Liver (tissue), 9 donors: ENCODE measurements around the gene APPL2. TPM values are rescaled to one million over a fixed set of nuclear protein-coding genes. Genes with fewer than 3 reads are reported as not detected.

Experiments used
- DNase-seq: peaks from one replicate; pipeline ENCODE4 v3.0.0-alpha.2; 2017; ENCODE audit warnings: low spot score
- H3K27ac ChIP-seq, 2 donors: one replicate each; pipeline ENCODE4 v1.7.0; 2013; ENCODE audit warnings: inconsistent platforms in 2 of 2, low read length in 2 of 2, control low read depth in 1 of 2, low read depth in 1 of 2, mild to moderate bottlenecking in 1 of 2
- H3K27me3 ChIP-seq, 4 donors: one replicate each; pipeline versions ENCODE4 v1.6.1 to v1.7.0; 2013; ENCODE audit warnings: low read length in 3 of 4, inconsistent platforms in 1 of 4, mild to moderate bottlenecking in 1 of 4, moderate library complexity in 1 of 4; ENCODE audit not compliant: control insufficient read depth in 4 of 4, insufficient read depth in 4 of 4
- H3K36me3 ChIP-seq, 4 donors: one replicate each; pipeline versions ENCODE4 v1.6.1 to v1.7.0; 2013; ENCODE audit warnings: low read length in 3 of 4, mild to moderate bottlenecking in 3 of 4, low read depth in 1 of 4, moderate library complexity in 1 of 4; ENCODE audit not compliant: control insufficient read depth in 4 of 4, insufficient read depth in 3 of 4
- H3K4me1 ChIP-seq, 4 donors: one replicate each; pipeline versions ENCODE4 v1.6.1 to v1.7.0; 2013; ENCODE audit warnings: low read length in 3 of 4, mild to moderate bottlenecking in 3 of 4, moderate library complexity in 1 of 4; ENCODE audit not compliant: control insufficient read depth in 4 of 4, insufficient read depth in 4 of 4
- H3K4me3 ChIP-seq, 3 donors: one replicate each; pipeline versions ENCODE4 v1.6.1 to v1.7.0; 2013; ENCODE audit warnings: low read length in 3 of 3, control low read depth in 1 of 3, low read depth in 1 of 3, mild to moderate bottlenecking in 1 of 3
- H3K9ac ChIP-seq, 2 donors: one replicate each; pipeline ENCODE4 v1.7.0; 2013; ENCODE audit warnings: low read length in 2 of 2, mild to moderate bottlenecking in 2 of 2, moderate library complexity in 2 of 2, control low read depth in 1 of 2, low read depth in 1 of 2
- H3K9me3 ChIP-seq, 4 donors: one replicate each; pipeline versions ENCODE4 v1.6.1 to v1.7.0; 2013; ENCODE audit warnings: low read length in 3 of 4; ENCODE audit not compliant: control insufficient read depth in 4 of 4
- EGR1 ChIP-seq, 2 donors: IDR thresholded peaks; 2 replicates each; pipeline ENCODE4 v1.6.1; 2016 to 2018; ENCODE audit warnings: antibody characterized with exemption in 2 of 2, low read depth in 2 of 2
- FOXA1 ChIP-seq: IDR thresholded peaks from 2 replicates; pipeline ENCODE4 v1.6.1; 2016; ENCODE audit warnings: antibody characterized with exemption
- FOXA2 ChIP-seq: IDR thresholded peaks from 2 replicates; pipeline ENCODE4 v1.6.1; 2016; ENCODE audit warnings: antibody characterized with exemption
- GABPA ChIP-seq, 2 donors: IDR thresholded peaks in 1 of 2; conservative IDR thresholded peaks in 1 of 2; 2 replicates each; pipeline ENCODE4 v1.6.1; 2016; ENCODE audit warnings: antibody characterized with exemption in 2 of 2, mild to moderate bottlenecking in 1 of 2, moderate library complexity in 1 of 2
- HNF4A ChIP-seq, 2 donors: conservative IDR thresholded peaks; 2 replicates each; pipeline ENCODE4 v1.6.1; 2016; ENCODE audit warnings: antibody characterized with exemption in 2 of 2, mild to moderate bottlenecking in 2 of 2
- HNF4G ChIP-seq: IDR thresholded peaks from 2 replicates; pipeline ENCODE4 v1.6.1; 2016; ENCODE audit warnings: antibody characterized with exemption
- JUND ChIP-seq, 2 donors: IDR thresholded peaks; 2 replicates each; pipeline ENCODE4 v1.6.1; 2016; ENCODE audit warnings: antibody characterized with exemption in 2 of 2
- NR2F2 ChIP-seq: IDR thresholded peaks from 2 replicates; pipeline ENCODE4 v1.6.1; 2016; ENCODE audit warnings: antibody characterized with exemption
- RAD21 ChIP-seq, 2 donors: IDR thresholded peaks; 2 replicates each; pipeline ENCODE4 v1.6.1; 2016; ENCODE audit warnings: antibody characterized with exemption in 2 of 2, mild to moderate bottlenecking in 2 of 2
- RXRA ChIP-seq, 2 donors: IDR thresholded peaks; 2 replicates each; pipeline ENCODE4 v1.6.1; 2017 to 2018; ENCODE audit warnings: antibody characterized with exemption in 2 of 2, mild to moderate bottlenecking in 1 of 2
- SP1 ChIP-seq: IDR thresholded peaks from 2 replicates; pipeline ENCODE4 v1.6.1; 2018; ENCODE audit warnings: antibody characterized with exemption, mild to moderate bottlenecking
- TAF1 ChIP-seq: conservative IDR thresholded peaks from 2 replicates; pipeline ENCODE4 v1.6.1; 2016; ENCODE audit warnings: antibody characterized with exemption, mild to moderate bottlenecking
- YY1 ChIP-seq: IDR thresholded peaks from 2 replicates; pipeline ENCODE4 v1.6.1; 2016; ENCODE audit warnings: antibody characterized with exemption, mild to moderate bottlenecking
- WGBS: extraction: QIAGEN DNeasy Blood & Tissue Kit; methylation state at CpG from one replicate; pipeline ENCODE4 v1.1.7; 2013; 5-methylcytosine and 5-hydroxymethylcytosine counted together
- polyA plus RNA-seq, 2 donors: library from polyadenylated mRNA; stranded (reverse) in 1 of 2; unstranded in 1 of 2; fragments of 200-250 nt in 1 of 2; fragments of >200 nt in 1 of 2; fragmentation: Nextera tagmentation in 1 of 2; extraction: Ambion mirVana in 1 of 2; gene quantifications; one replicate each; pipeline versions ENCODE4 v1.2.1 to v1.2.3, GENCODE V29; 2013 to 2015
- total RNA-seq, 2 donors: library from RNA; depleted of rRNA; stranded (reverse); fragments of >200 nt; gene quantifications; one replicate each; pipeline ENCODE4 v1.2.3, GENCODE V29; 2014
- TF ChIP-seq, protein P1 (sequence below): fragments of 150-350 bp; IDR thresholded peaks from 2 replicates; pipeline ENCODE4 v1.5.1; 2017; ENCODE audit warnings: improper control_type of control experiment, low read depth, low read length; ENCODE audit not compliant: missing input control
- TF ChIP-seq, protein P2 (sequence below): IDR thresholded peaks from 2 replicates; pipeline ENCODE4 v1.6.1; 2016; ENCODE audit warnings: antibody characterized with exemption, mild to moderate bottlenecking
- TF ChIP-seq, protein P3 (sequence below): IDR thresholded peaks from 2 replicates; pipeline ENCODE4 v1.6.1; 2016; ENCODE audit warnings: antibody characterized with exemption
- TF ChIP-seq, protein P4 (sequence below): IDR thresholded peaks from 2 replicates; pipeline ENCODE4 v1.6.1; 2016; ENCODE audit warnings: antibody characterized with exemption
- TF ChIP-seq, protein P5 (sequence below): IDR thresholded peaks from 2 replicates; pipeline ENCODE4 v1.6.1; 2016; ENCODE audit warnings: antibody characterized with exemption
- donor health status: healthy.
- donor health status: healthy.
- donor health status: healthy.
- donor health status: healthy.
- donor health status: healthy.

Gene APPL2, protein sequence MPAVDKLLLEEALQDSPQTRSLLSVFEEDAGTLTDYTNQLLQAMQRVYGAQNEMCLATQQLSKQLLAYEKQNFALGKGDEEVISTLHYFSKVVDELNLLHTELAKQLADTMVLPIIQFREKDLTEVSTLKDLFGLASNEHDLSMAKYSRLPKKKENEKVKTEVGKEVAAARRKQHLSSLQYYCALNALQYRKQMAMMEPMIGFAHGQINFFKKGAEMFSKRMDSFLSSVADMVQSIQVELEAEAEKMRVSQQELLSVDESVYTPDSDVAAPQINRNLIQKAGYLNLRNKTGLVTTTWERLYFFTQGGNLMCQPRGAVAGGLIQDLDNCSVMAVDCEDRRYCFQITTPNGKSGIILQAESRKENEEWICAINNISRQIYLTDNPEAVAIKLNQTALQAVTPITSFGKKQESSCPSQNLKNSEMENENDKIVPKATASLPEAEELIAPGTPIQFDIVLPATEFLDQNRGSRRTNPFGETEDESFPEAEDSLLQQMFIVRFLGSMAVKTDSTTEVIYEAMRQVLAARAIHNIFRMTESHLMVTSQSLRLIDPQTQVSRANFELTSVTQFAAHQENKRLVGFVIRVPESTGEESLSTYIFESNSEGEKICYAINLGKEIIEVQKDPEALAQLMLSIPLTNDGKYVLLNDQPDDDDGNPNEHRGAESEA
- total RNA-seq, result 10 to 100 TPM; 18.3 to 21.2 TPM
- polyA plus RNA-seq, result 1 to 10 TPM; 7.1 TPM

DNA sequence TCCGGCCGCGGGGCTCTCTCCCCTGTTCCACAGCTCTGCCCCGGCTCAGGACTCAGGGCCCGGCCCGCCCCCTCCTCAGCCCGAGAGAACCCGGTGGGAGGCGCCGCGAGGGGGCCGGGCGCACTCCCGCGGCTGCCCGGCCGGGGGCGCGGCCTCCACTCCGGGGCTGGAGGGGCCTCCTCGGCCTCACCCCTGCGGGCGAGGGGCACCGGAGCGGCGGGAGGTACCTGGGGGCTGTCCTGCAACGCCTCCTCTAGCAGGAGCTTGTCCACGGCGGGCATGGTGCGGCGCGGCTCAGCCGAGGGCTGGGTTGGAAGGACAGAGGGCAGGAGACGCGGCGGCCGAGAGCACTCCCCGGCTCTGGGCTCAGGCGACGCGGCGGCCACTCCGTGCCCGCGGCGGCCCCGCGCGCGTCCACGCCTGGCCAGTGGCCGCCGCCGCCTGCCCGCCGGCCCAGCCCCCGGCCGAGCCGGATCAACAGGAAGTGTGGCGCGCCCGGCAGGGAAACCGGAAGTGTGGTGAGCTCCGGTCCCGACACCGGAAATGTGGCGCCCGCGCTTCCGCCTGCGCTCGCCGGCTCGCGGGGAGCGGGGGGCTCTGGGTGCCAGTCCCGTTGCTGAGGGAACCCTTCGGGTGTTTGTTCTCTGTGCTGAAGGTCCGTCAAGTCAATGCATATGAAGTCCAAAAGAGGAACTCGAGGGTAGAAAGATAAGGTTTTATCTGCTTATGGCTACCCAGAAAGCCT lies at the start of gene APPL2:
Gene APPL2 (minus strand): TSS at position 443 of the 745 bp plus-strand sequence. CDS start 162 bp downstream, at position 281.
- H3K4me3 ChIP-seq, result peak within 1 kb of the TSS; percentile 82 to 98 (median 96)
- H3K9me3 ChIP-seq, result no peaks in the 10 kb centered on the region
- no peaks in the 10 kb centered on the region for H3K27me3 ChIP-seq
- TF ChIP-seq, protein P1, sequence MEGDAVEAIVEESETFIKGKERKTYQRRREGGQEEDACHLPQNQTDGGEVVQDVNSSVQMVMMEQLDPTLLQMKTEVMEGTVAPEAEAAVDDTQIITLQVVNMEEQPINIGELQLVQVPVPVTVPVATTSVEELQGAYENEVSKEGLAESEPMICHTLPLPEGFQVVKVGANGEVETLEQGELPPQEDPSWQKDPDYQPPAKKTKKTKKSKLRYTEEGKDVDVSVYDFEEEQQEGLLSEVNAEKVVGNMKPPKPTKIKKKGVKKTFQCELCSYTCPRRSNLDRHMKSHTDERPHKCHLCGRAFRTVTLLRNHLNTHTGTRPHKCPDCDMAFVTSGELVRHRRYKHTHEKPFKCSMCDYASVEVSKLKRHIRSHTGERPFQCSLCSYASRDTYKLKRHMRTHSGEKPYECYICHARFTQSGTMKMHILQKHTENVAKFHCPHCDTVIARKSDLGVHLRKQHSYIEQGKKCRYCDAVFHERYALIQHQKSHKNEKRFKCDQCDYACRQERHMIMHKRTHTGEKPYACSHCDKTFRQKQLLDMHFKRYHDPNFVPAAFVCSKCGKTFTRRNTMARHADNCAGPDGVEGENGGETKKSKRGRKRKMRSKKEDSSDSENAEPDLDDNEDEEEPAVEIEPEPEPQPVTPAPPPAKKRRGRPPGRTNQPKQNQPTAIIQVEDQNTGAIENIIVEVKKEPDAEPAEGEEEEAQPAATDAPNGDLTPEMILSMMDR, result peak; percentile 28
- peak; percentile 34 for TF ChIP-seq SP1
- peak in 1 of 2 donors; percentile 6 for TF ChIP-seq RAD21 (IDR thresholded peaks at IDR 0.05)
- TF ChIP-seq JUND (IDR thresholded peaks at IDR 0.05), result no peak
- TF ChIP-seq, protein P2, sequence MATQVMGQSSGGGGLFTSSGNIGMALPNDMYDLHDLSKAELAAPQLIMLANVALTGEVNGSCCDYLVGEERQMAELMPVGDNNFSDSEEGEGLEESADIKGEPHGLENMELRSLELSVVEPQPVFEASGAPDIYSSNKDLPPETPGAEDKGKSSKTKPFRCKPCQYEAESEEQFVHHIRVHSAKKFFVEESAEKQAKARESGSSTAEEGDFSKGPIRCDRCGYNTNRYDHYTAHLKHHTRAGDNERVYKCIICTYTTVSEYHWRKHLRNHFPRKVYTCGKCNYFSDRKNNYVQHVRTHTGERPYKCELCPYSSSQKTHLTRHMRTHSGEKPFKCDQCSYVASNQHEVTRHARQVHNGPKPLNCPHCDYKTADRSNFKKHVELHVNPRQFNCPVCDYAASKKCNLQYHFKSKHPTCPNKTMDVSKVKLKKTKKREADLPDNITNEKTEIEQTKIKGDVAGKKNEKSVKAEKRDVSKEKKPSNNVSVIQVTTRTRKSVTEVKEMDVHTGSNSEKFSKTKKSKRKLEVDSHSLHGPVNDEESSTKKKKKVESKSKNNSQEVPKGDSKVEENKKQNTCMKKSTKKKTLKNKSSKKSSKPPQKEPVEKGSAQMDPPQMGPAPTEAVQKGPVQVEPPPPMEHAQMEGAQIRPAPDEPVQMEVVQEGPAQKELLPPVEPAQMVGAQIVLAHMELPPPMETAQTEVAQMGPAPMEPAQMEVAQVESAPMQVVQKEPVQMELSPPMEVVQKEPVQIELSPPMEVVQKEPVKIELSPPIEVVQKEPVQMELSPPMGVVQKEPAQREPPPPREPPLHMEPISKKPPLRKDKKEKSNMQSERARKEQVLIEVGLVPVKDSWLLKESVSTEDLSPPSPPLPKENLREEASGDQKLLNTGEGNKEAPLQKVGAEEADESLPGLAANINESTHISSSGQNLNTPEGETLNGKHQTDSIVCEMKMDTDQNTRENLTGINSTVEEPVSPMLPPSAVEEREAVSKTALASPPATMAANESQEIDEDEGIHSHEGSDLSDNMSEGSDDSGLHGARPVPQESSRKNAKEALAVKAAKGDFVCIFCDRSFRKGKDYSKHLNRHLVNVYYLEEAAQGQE, result peak; percentile 48
- TF ChIP-seq NR2F2, result no peak
- TF ChIP-seq, protein P3, sequence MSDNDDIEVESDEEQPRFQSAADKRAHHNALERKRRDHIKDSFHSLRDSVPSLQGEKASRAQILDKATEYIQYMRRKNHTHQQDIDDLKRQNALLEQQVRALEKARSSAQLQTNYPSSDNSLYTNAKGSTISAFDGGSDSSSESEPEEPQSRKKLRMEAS, result peak; percentile 31
- no peak for TF ChIP-seq HNF4G
- TF ChIP-seq, protein P4, sequence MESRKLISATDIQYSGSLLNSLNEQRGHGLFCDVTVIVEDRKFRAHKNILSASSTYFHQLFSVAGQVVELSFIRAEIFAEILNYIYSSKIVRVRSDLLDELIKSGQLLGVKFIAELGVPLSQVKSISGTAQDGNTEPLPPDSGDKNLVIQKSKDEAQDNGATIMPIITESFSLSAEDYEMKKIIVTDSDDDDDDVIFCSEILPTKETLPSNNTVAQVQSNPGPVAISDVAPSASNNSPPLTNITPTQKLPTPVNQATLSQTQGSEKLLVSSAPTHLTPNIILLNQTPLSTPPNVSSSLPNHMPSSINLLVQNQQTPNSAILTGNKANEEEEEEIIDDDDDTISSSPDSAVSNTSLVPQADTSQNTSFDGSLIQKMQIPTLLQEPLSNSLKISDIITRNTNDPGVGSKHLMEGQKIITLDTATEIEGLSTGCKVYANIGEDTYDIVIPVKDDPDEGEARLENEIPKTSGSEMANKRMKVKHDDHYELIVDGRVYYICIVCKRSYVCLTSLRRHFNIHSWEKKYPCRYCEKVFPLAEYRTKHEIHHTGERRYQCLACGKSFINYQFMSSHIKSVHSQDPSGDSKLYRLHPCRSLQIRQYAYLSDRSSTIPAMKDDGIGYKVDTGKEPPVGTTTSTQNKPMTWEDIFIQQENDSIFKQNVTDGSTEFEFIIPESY, result no peak
- no peak for TF ChIP-seq RXRA (IDR thresholded peaks at IDR 0.05)
- TF ChIP-seq HNF4A (conservative IDR thresholded peaks at IDR 0.05), result no peak
- peak; percentile 86 to 91 for TF ChIP-seq EGR1 (IDR thresholded peaks at IDR 0.05; ENCODE audit: low read depth in 2 of 2)
- TF ChIP-seq FOXA2, result no peak
- TF ChIP-seq GABPA (IDR thresholded peaks at IDR 0.05 in 1 of 2, conservative IDR thresholded peaks at IDR 0.05 in 1 of 2), result peak; percentile 84 to 94
- TF ChIP-seq, protein P5, sequence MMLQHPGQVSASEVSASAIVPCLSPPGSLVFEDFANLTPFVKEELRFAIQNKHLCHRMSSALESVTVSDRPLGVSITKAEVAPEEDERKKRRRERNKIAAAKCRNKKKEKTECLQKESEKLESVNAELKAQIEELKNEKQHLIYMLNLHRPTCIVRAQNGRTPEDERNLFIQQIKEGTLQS, result no peak
- no peak for TF ChIP-seq FOXA1
- peak; percentile 58 for TF ChIP-seq YY1
- peak; percentile 58 for TF ChIP-seq TAF1
- peaks cover 3 to 30% (median 14%) of the 10 kb centered on the region in 4 donors for H3K4me1 ChIP-seq
- DNase-seq, result peak; percentile 86
- under 1% methylated on average over 80 of the region's 80 CpGs for WGBS
- H3K9ac ChIP-seq, result peak within 1 kb of the TSS; percentile 42 to 98
- H3K27ac ChIP-seq, result peak within 1 kb of the TSS; percentile 93 to 97
- peaks cover 0 to 2% (median 0%) of the 10 kb centered on the region in 4 donors for H3K36me3 ChIP-seq
